AG08396 (cell line): ENCODE data around the gene ASB1.
"Not testable (repeated sequence)": the region's sequence is repeated elsewhere in the genome, so short reads cannot be mapped to it uniquely, and the experiment has no call there.

Source experiments
- DNase-seq: peaks from one replicate; pipeline ENCODE4 v3.0.0; 2012; ENCODE audit warnings: low spot score, mixed read lengths

ASB1 gene

DNA sequence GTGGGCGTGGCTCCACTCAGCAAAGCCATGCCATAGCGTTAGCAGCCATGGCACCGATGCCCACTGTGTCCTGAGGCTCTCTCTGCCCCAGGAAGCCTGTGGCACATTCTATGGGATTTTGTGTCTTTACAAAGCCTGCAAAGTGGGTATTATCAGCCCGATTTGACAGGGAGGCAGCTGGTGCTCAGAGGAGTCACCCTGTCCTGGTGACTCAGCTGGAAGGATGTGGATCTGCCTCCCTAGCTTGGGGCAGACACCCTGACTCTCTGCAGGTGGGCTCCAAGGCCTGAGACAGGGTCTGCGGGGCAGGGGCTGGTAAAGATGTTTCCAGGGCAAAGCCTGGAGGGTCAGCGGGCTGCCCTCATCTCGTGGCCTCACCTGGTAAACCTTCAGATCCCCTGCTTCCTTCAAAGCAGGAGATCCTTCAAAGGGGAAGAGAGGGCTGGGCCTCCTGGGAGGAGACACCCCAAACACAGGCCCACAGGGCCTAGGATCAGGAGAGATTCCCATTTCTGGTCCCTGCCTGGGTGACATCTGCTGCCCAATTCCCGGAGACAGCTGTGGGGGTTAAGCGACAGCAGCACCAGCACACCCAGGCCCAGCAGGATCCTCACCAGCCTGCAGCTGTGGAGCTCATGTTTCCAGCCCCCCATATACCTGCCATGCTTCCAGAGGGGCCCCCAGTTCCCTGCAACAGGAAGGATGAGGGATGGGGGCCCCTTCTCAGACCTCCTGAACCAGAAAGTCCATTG is 3.0 kb upstream of the ASB1 start:
- DNase-seq: peak; percentile 61

DNA sequence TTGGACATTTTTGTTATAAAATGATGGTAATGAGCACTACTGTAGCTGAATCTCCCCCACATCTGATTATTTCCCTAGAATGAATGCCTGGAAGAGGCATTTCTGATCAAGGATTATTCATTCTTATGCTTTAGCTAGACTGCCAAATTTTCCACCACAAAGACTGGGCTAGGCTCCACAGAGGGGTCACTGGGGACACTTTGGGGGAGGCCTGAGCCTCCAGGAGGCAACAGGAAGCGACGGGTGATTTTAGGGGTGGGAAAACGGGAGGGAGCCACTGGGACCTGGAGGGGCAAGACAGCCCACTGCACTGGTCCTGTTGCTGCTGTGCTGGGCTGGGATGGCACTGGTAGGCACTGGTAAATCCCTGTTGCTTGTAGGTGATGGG is 2.4 kb upstream of the ASB1 start:
- no peak for DNase-seq

DNA sequence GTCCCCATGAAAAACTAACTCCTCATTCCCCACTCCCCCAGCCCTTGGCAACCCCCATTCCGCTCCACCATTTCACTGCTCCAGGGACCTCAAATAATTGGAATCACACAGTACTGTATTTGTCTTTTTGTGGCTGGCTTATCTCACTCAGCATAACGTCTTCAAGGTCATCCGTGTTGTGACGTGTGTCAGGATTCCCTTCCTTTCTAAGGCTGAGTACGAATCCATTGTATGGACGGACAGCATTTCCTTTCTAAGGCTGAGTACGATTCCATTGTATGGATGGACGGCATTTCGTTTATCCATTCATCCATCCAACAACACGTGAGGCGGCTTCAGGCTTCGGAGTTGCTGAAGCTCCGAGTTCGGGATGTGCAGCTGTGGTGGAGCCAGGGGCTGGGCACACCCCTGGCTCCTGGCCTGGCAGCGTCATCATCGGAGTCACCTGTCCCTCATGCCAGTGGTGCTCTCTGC is 1.2 kb upstream of the ASB1 start:
- no peak for DNase-seq

DNA sequence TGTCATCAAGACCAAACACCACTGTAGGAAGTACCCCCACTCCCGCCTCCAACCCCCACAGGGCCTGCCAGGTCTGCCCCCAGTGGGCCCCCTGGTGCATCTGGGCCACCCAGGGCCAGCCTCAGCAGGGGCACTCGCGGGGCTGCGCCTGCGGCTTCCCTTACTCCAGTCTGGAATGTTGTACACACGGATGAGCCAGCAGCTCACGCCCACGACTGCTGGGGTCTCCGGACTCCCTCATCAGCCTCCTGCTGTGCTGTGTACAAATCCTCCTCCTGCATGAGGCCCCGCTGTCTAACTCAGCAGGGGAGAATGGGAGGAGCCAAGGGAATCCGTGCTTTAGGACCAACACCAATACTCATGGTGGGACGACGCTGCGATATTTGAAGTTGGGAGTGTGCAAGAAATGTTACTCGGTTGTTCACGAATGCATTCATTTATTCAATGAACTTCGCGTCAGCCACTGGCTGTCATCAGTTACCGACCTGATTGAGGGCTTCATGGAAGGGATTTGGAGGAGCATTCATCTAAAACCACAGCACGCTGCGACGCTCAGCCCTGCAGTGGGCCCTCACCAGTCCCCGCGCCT is 654 bp upstream of the ASB1 start:
- DNase-seq: peak; percentile 69

DNA sequence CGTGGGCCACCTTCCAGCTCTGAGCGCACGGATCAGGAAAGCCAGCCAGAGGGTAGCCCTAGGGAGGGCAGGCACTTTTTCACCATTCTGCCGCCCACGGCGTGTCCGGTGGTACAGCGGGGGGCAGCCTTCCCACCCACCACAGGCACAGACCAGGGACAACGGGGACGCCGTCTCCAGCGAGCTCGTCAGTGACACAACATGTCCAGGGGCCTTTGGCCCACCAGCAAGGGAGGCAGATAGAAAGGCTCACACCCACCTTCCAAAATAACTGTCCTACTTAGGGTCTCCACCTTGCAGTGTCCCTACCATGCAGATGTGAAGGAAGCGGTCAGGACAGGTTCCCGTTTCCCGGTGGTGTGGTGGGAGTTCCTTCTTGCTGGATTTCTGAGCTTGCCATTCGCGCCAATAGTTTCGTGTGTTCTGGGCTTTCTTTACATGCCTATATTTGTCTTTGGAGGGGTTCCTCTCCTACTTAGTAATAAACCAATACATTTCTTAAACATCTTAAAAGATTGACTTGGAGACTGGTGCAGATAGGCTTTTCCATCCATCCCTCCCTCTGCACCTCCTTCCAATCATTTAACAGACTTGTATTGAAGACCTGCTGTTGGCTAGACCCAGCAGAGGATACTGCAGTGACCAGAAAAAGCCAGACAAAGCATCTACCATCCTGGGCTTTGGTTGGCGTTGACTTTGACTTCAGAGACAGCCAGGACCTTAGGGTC is 872 bp downstream of the ASB1 start:
- peak; percentile 35 for DNase-seq

DNA sequence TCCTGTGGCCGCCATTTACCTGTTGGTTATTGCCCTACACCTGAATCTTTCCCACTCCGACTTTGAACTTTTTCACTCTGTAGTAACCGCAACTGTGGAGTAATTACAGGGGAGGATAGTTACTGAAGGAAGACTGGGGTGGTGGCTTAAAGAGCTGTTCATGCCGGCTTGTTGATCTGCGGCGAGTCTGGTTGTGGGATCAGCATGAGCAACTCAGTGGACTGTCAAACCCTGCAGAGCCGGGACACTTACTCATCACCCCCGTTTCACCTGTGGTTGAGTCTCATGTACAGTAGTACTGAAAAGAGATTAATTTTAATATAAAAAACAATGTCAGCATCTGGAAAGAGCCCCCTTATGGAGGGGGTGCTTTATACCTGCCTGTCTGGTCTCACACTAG is 2.1 kb downstream of the ASB1 start:
- DNase-seq: no peak

DNA sequence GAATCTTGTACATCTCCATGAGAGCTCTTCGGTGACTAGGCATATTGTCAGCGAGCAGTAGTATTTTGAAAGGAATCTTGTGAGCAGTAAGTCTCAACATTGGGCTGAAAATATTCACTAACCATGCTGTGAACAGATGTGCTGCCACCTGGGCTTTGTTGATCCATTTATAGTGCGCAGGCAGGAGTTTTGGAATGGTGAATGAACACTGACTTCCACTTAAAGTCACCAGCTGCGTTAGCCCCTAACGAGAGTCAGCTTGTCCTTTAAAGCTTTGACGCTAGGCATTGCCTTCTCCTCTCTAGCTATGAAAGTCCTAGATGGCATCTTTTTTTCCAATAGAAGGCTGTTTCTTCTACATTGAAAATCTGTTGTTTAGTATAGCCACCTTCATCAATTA is 4.1 kb downstream of the ASB1 start:
- no peak for DNase-seq

DNA sequence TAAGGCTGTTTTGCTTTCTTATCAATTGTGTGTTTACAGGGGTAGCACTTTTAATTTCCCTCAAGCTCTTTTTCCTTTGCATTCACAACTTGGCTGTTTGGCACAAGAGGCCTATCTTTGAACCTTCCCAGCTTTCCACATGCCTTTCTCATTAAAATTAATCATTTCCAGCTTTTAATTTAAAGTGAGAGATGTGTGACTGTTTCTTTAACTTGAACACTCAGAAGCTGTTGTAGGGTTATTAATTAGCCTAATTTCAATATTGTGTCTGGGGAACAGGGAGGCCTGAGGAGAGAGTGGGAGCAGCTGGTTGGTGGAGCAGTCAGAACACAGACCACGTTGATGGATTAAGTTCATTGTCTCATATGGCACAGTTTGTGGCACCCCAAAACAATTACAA is 4.7 kb downstream of the ASB1 start:
- DNase-seq: no peak

DNA sequence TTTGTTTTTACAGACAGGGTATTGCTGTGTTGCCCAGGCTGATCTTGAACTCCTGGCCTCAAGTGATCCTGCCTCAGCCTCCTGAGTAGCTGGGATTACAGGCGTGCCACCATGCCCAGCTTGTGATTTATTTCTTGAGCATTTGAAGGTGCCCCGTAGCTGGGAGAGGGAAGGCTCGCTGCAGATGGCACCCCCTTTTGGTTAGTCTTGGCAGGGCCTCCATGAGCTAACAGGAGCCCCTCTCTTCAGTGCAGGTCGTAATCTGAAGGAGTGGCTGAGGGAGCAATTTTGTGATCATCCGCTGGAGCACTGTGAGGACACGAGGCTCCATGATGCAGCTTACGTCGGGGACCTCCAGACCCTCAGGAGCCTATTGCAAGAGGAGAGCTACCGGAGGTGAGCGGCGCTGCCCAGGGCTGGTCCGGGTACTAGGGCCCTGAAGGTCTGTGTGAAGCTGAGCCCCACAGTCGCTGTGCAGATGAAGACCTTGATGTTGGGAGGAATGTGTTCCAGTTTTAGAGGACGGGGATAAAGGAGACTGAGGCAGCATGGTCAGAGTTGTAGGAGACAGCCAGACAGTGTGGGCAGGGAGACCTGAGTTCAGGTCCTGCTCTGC is 6.7 kb downstream of the ASB1 start:
- DNase-seq: no peak

DNA sequence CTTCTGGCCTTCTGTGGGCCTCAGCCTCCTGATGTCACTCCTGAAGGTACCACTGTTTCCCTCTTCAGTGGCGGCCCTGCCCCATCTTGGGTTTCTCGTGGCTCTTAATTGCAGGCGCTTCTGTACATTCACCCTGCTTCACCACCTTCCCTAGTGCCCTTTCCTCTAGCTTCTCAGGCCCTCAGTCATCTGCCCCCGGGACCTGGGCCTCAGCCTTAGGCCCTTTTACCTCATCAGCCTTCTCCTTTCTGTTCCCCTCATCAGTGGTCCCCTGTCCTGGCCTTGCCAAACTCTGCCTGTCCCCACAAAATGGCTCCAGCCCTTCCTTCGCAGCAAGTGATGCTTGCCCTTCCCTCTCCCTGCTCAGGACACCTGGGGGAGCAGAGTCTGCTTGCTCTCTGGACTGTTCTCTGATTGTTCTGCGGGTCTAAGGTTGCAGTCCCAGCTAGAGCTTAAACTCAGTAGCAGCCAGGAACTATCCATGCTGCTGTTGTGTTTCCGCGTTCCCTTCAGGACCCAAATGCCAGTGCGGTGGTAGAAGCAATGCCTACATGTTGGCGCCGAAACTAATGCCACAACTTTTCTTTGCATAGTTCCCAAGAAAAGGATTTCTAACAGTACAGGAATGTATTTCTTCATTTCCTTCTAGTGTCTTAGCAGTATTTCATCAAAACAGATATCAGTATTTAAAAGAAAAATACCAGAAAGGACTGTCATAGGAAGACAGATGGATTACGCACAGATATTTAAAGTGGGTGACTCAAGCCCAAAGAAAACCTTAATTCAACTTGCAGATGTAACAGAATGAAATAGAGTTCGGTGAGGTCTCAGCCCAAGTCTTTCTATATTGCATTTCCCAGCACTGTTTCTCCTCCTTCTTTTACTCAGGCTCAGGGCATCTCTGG is 7.5 kb downstream of the ASB1 start:
- peak; percentile 77 for DNase-seq

DNA sequence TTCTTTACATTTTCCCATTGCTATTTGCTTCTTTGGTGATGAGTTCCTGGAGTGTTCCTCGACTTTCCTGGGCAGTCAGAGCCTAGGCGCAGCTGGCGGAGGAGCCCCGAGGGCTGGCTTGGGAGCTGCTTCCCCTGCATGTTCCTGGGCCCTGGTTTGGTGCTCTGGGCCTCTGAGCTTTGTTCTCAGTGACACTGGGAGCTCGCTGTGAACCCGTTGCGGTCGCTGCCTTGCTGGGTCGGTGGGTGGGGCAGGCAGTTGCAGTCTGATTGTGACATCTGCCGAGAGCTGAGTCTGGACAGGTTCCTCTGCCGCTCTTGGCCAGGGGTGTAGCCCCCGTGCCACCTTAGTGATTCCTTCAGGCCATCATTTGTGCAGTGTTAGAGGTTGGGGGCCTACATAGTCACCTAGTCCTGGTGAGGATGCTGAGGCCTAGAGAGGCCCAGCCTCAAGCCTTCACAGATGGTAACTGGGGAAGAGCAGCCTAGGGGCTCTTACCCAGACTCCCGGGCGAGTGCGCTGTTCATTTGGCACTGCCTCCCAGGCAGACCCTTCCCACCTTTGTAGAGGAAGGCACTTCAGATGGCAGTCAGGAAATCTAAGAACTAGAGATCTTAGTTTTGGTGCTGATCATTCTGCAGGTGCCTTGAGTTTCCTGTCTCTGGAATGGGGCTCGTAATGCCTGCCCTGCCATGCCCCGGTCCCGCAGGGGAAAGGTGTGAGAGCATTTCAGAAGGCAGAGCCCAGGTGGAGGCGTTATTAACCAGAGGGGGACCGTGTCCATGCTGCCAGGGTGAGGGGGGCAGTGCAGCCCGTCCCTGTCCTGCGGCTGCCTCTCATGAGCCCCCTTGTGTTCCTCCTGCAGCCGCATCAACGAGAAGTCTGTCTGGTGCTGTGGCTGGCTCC is 8.4 kb downstream of the ASB1 start:
- no peak for DNase-seq

DNA sequence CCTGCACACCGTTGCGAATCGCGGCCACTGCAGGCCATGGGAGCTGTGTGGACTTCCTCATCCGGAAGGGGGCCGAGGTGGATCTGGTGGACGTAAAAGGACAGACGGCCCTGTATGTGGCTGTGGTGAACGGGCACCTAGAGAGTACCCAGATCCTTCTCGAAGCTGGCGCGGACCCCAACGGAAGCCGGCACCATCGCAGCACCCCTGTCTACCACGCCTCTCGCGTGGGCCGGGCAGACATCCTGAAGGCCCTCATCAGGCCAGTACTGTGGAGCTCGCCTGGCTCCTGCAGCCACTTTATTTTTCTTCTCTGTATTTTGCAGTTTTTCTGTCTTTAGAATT is 9.0 kb downstream of the ASB1 start:
- no peak for DNase-seq

DNA sequence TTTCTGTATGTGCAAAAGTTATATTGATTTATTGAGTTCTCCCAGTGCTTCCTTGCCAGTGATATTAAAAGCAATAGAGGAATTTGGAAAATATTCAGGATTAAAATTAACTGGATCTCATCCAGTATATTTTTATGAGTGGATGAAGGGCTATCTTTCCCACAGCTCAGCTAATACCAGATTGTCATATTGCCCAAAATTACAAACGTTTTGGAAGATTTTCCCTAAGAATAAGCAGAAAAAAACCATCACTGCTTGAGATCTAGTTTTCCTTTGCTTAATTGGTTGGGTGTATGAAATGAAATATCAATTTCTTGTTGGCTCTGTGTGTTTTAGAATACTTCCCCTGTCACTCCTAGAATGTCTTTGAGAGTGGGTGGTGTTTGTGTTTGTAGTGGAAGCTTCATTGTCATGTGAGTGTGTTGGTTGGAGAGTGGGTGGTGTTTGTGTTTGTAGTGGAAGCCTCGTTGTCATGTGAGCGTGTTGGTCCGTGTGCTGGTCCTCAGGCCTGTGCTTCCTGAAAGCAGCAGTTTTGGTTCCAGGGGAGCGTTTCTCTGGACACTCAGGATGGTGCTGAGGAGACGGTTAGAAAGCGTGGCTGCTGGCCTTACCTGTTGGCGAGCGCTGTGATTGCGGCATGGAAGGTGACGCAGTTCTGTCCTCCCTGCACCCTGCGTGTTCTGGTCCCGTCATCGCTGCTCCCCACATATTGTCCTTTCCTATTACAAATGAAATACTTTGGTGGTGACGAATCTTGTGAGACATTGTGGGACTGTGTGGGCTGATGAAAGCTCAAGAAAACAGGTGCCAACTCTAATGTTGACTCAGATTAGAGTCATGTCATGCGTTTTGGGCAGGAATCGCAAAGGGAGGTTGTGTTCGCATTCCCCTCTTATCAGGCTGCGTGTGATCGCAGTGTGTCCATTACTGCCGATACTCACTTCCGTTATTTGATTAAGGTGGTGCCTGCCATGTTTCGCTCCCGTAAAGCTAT is 12.4 kb downstream of the ASB1 start:
- DNase-seq: peak; percentile 85

DNA sequence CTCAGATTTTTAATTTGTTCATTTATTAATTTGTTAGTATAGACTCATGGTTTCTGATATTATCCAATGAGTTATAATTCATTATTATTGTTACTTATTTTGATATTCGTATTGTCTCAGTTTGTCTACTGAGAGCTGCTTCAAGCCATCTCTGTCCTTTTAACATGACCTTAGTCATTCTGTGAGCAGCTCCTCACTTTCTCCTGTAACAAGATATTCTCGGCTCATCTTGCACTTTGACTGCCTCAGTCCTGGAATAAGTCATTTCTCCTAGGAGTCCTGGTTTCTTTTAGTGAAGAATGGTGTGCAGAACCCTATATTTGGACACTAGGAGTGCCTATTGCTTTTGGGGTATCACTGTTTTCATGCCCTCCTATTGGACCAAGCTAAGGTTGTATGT is 13.2 kb downstream of the ASB1 start:
- no peak for DNase-seq

DNA sequence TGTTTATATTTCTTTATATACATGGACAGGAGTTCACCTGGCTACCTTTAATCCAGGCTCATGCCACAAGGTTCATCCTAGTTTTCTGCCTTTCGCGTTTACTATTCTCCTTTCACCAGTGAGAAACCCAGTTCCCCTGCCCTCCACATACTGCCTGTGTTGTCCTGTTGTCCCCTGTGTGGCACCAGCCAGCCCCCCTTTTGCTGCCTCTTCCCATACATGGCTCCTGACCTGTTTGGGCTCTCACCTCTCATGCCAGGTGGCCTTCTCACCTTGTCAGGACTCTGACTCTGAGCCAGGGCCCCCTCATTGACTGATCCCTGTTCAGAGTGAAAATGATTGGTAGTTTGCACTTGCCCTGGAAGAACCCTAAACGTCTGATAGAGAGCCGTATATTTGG is 13.6 kb downstream of the ASB1 start:
- no peak for DNase-seq

DNA sequence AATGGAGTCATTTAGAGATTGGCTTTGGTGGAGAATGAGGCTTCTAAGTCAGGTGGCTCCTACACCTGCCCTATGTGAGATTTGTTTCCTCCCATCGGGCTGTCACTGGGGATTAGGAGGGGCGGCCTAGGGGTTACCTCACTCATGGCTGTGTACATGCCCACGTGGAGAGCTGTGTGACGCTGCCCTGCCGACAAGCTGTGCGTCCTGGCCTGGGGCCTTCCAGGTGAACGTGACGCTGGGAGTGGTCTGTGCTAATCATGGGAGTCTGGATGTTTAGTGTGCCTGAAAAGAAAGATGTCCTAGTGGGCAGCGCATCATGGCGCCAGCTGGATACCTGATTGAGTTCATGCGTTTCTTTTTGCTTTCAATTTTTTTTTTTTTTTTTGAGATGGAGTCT is 14.0 kb downstream of the ASB1 start:
- no peak for DNase-seq

DNA sequence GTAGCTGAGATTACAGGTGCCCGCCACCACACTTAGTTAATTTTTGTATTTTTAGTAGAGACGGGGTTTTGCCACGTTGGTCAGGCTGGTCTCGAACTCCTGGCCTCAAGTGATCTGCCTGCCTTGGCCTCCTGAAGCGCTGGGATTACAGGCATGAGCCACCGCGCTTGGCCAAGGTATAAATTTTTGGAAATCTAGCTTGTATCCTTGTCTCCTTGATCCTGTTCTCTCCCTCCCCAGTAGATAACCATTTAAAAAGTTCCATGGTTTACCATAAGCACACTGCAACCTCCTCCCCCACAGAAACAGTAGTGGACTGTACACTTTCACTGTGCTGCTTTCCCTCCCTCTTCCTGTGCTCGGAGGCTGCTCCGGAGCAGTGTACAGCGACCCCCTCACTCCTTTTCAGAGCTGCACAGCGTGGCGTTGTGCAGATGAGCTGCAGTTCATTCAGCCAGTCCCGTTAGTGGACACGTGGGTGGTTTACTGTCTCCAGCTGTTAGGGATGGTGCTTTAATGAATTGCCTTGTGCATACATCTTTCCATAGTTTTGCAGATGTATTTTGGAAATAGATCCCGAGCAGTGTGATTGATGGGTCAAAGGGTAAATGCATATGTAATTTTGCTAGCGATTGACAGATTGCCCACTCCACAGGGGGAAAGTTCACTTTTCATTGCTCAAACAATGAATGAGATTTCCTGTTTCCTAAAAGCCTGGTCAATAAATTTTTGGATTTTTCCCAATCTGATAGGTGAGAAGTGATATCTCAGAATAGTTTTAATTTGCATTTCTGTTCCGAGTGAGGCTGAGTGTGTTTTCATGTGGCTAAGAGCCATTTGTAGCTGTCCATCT is 14.8 kb downstream of the ASB1 start:
- DNase-seq: no peak

DNA sequence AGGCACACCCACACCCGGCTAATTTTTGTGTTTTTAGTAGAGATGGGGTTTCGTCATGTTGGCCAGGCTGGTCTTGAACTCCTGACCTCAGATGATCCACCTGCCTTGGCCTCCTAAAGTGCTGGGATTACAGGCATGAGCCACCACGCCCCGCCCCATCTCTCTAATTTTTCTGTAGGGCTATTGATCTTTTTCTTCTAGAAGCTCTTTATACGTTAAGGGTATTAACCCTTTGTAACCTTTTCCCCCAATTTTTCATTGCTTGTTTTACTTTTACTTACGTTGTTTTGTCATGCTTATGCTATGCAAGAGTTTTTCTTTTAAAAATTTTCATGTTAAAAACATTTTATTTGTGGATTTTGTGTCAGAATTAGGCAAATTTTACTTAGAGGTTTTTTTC is 15.5 kb downstream of the ASB1 start:
- not testable (repeated sequence) for DNase-seq

DNA sequence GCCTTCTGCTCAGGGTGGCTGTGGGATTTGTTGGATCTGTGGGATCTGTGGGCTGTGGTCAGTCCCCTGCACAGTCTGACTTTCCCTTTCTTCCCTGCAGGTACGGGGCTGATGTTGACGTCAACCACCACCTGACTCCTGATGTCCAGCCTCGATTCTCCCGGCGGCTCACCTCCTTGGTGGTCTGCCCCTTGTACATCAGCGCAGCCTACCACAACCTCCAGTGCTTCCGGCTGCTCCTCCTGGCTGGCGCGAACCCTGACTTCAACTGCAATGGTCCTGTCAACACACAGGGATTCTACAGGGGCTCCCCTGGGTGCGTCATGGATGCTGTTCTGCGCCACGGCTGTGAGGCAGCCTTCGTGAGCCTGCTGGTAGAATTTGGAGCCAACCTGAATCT is 17.5 kb downstream of the ASB1 start:
- no peak for DNase-seq
